Stomach smooth muscle (tissue), 2 donors: ENCODE measurements around the gene CCDC142.

ENCODE experiments used
- H3K27ac ChIP-seq: one replicate; pipeline ENCODE4 v1.7.0; 2013; ENCODE audit warnings: mild to moderate bottlenecking, low read length, inconsistent platforms
- H3K27me3 ChIP-seq, 2 donors: one replicate each; pipeline ENCODE4 v1.7.0; 2013; ENCODE audit warnings: low read length in 2 of 2; ENCODE audit not compliant: insufficient read depth in 2 of 2, control insufficient read depth in 1 of 2
- H3K36me3 ChIP-seq, 2 donors: one replicate each; pipeline ENCODE4 v1.7.0; 2013; ENCODE audit warnings: low read length in 2 of 2; ENCODE audit not compliant: control insufficient read depth in 2 of 2, insufficient read depth in 2 of 2
- H3K4me1 ChIP-seq: one replicate; pipeline ENCODE4 v1.7.0; 2013; ENCODE audit warnings: low read length; ENCODE audit not compliant: control insufficient read depth, insufficient read depth
- H3K4me3 ChIP-seq, 2 donors: one replicate each; pipeline ENCODE4 v1.7.0; 2013; ENCODE audit warnings: low read length in 2 of 2
- H3K9ac ChIP-seq, 2 donors: one replicate each; pipeline ENCODE4 v1.7.0; 2013; ENCODE audit warnings: low read length in 2 of 2, mild to moderate bottlenecking in 1 of 2
- H3K9me3 ChIP-seq, 2 donors: one replicate each; pipeline ENCODE4 v1.7.0; 2013; ENCODE audit warnings: low read length in 2 of 2; ENCODE audit not compliant: control insufficient read depth in 2 of 2
- donor health status: healthy.
- donor health status: Pancreatic carcinoma.

CCDC142 gene

GRCh38 chr2:74438248-74438647 lies 44.5 kb downstream of the CCDC142 start:
- Histone ChIP-seq H3K9ac (no peak overlapping the region), H3K4me3 (no peak overlapping the region), H3K36me3 (no peaks in the 10 kb centered on the region), H3K9me3 (no peaks in the 10 kb centered on the region), H3K4me1 (peaks cover 41% of the 10 kb centered on the region), H3K27ac (no peak overlapping the region), H3K27me3 (peaks cover 5 to 22% of the 10 kb centered on the region in 2 donors)

GRCh38 chr2:74436848-74437695 lies 45.7 kb downstream of the CCDC142 start:
- Histone ChIP-seq H3K4me1 (peaks cover 41% of the 10 kb centered on the region), H3K27ac (no peak overlapping the region), H3K9me3 (no peaks in the 10 kb centered on the region), H3K36me3 (peaks cover 0 to 4% of the 10 kb centered on the region in 2 donors), H3K27me3 (peaks cover 2 to 13% of the 10 kb centered on the region in 2 donors), H3K4me3 (peak overlapping the region in 1 of 2 donors; percentile 40), H3K9ac (peak overlapping the region in 1 of 2 donors; percentile 13)

- Histone ChIP-seq H3K36me3 (peaks cover 0 to 9% of the 10 kb centered on the region in 2 donors), H3K27ac (no peak overlapping the region), H3K9ac (peak overlapping the region in 1 of 2 donors; percentile 13), H3K9me3 (no peaks in the 10 kb centered on the region), H3K4me1 (peaks cover 33% of the 10 kb centered on the region), H3K4me3 (peak overlapping the region in 1 of 2 donors; percentile 40), H3K27me3 (peaks cover 1 to 5% of the 10 kb centered on the region in 2 donors)
Measured at GRCh38 chr2:74436111-74436805, 46.5 kb downstream of the CCDC142 start.

GRCh38 chr2:74430502-74430901 lies 52.3 kb downstream of the CCDC142 start:
- H3K4me3 ChIP-seq = no peak overlapping the region
- H3K27ac ChIP-seq = no peak overlapping the region
- no peak overlapping the region for H3K9ac ChIP-seq
- H3K27me3 ChIP-seq = no peaks in the 10 kb centered on the region
- no peaks in the 10 kb centered on the region for H3K4me1 ChIP-seq
- no peaks in the 10 kb centered on the region for H3K9me3 ChIP-seq
- H3K36me3 ChIP-seq = peaks cover 27 to 42% of the 10 kb centered on the region in 2 donors

- Histone ChIP-seq H3K9me3 (no peaks in the 10 kb centered on the region), H3K9ac (no peak overlapping the region), H3K4me1 (no peaks in the 10 kb centered on the region), H3K27ac (no peak overlapping the region), H3K4me3 (no peak overlapping the region), H3K27me3 (no peaks in the 10 kb centered on the region), H3K36me3 (peaks cover 27 to 45% of the 10 kb centered on the region in 2 donors)
Measured at GRCh38 chr2:74429487-74430451, 53.0 kb downstream of the CCDC142 start.

GRCh38 chr2:74428675-74429074 lies 54.1 kb downstream of the CCDC142 start:
- Histone ChIP-seq H3K36me3 (peaks cover 27 to 45% of the 10 kb centered on the region in 2 donors), H3K9me3 (no peaks in the 10 kb centered on the region), H3K4me1 (no peaks in the 10 kb centered on the region), H3K27me3 (no peaks in the 10 kb centered on the region), H3K27ac (no peak overlapping the region), H3K4me3 (no peak overlapping the region), H3K9ac (no peak overlapping the region)

- no peaks in the 10 kb centered on the region for H3K9me3 ChIP-seq
- no peaks in the 10 kb centered on the region for H3K4me1 ChIP-seq
- no peaks in the 10 kb centered on the region for H3K27me3 ChIP-seq
- H3K9ac ChIP-seq = no peak overlapping the region
- peaks cover 27 to 45% of the 10 kb centered on the region in 2 donors for H3K36me3 ChIP-seq
- H3K4me3 ChIP-seq = no peak overlapping the region
- no peak overlapping the region for H3K27ac ChIP-seq
Measured at GRCh38 chr2:74427551-74427950, 55.2 kb downstream of the CCDC142 start.

- peaks cover 9% of the 10 kb centered on the region for H3K4me1 ChIP-seq
- no peaks in the 10 kb centered on the region for H3K27me3 ChIP-seq
- H3K36me3 ChIP-seq = peaks cover 27 to 35% of the 10 kb centered on the region in 2 donors
- no peak overlapping the region for H3K9ac ChIP-seq
- no peaks in the 10 kb centered on the region for H3K9me3 ChIP-seq
- no peak overlapping the region for H3K4me3 ChIP-seq
- H3K27ac ChIP-seq = no peak overlapping the region
Measured at GRCh38 chr2:74426181-74426758, 56.5 kb downstream of the CCDC142 start.

GRCh38 chr2:74425523-74425922 lies 57.3 kb downstream of the CCDC142 start:
- peaks cover 12% of the 10 kb centered on the region for H3K4me1 ChIP-seq
- no peak overlapping the region for H3K9ac ChIP-seq
- no peaks in the 10 kb centered on the region for H3K9me3 ChIP-seq
- H3K36me3 ChIP-seq = peaks cover 26 to 35% of the 10 kb centered on the region in 2 donors
- no peak overlapping the region for H3K27ac ChIP-seq
- no peak overlapping the region for H3K4me3 ChIP-seq
- H3K27me3 ChIP-seq = no peaks in the 10 kb centered on the region

GRCh38 chr2:74424995-74425406 lies 57.8 kb downstream of the CCDC142 start:
- Histone ChIP-seq H3K27me3 (no peaks in the 10 kb centered on the region), H3K36me3 (peaks cover 21 to 32% of the 10 kb centered on the region in 2 donors), H3K4me1 (peaks cover 12% of the 10 kb centered on the region), H3K27ac (no peak overlapping the region), H3K9ac (no peak overlapping the region), H3K9me3 (no peaks in the 10 kb centered on the region), H3K4me3 (no peak overlapping the region)
